ENCODE data around the gene CIDEB.
A peak's percentile ranks its signal among the peaks of the same experiment; 100 is the strongest.

Gene CIDEB

DNA sequence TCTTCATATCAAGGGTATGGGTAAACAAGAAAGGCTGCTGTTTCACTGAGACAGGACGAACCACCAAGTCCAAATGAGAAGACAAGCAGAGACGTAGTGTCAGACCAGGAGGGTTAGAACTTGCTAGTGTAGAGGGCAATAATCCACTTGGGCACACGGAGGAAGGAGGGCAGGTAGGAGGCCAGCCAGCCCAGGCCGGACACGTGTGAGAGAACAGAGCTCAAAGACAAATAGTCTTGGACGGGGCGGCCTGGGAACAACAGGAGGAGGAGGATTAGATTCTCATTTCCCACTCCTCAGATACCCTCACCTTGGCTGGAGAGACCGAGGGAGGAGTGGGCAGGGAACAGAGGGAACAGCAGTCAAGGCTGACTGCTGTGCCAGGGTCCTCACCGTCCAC, 17.0 kb downstream of the CIDEB start:
- DNase-seq (ENCODE audit: low spot score), result no peak

DNA sequence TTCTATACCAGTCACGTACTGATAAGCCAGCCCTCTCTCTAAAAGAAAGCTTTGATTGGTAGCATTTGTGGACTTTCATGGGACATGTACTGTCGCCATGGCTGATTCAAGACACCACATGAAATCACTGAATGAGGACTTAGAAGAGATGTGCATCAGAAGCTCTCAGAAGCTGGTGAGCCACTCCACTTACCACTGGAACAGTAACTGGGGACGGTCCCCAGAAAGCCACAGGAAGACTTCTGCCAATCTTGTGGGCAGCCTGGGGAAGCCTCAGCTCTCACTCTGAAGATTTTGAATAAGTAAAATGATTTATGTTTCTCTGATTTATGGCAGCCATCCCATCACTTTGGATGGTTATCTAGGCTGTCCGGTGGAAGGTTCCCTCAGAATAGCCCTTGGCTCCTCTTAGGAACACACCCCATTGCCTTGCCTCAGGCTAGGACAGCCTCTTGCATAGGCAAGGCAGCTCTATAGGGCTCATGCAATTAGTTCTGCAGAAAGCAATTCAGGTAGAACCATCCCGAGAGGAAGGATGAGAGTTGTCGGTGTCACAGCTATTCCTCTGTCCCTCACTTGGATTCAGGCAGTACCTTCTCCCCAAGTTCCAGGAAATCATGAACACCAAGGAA, 18.0 kb downstream of the CIDEB start:
- DNase-seq (ENCODE audit: low spot score), result no peak

DNA sequence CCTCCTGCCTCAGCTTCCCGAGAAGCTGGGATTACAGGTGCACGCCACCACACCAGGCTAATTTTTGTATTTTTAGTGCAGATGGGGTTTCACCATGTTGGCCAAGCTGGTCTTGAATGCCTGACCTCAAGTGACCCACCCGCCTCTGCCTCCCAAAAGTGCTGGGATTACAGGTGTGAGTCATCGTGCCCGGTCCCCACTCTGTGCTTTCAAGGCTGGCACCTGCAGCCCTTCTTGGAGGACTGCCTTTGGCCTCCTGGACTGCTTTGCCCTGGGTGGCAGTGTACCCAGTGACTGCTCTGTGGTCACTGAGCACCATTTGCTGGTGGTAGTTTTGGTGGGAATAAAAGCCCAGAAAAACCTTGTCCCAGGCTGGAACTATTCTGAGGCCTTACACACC, 20.8 kb downstream of the CIDEB start:
- no peak for DNase-seq (ENCODE audit: low spot score)

DNA sequence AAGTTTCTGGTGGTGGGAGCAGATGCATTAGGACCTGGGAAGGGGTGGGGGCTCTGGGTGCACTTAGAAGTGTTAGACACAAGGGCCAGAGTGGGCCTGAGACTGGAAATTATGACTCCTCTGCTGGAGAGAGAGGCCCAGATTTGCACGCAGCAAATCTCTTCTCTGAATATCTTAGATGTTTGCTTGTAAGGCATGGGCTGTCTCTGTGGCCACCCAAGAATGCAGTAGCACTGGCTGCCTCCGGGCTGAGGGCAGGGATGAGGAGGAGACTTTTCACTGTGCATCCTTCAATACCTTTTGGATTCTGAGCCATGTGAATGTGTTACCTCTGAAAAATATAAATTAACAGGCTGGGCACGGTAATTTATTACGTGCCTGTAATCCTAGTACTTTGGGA, 22.4 kb downstream of the CIDEB start:
- no peak for DNase-seq (ENCODE audit: low spot score)

DNA sequence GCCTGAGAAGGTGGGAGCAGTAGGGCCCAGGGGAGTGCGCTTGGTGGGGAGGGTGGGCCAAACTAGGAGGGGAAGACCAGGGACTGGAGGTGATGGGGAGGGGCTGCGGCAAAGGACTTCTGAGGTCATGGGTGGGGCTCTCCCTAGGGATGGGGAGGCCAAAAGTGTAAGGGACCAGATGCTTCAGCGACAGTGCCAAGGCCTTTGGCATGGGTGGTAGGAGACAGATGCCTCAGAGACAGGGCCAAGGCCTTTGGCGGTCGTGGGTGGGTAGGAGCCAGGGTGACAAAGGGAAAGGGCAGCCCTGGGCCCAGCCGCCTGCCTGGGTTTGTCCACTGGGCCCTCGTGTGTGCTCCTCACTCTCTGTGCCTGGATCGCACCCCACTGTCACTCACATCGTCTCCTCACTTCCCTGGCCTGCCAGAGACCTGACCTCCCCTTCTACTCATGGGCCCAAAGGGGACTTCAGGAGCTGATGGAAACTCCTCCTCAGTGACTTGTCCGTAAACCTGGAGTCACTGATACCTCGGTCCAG, 23.2 kb downstream of the CIDEB start:
- no peak for DNase-seq (ENCODE audit: low spot score)

DNA sequence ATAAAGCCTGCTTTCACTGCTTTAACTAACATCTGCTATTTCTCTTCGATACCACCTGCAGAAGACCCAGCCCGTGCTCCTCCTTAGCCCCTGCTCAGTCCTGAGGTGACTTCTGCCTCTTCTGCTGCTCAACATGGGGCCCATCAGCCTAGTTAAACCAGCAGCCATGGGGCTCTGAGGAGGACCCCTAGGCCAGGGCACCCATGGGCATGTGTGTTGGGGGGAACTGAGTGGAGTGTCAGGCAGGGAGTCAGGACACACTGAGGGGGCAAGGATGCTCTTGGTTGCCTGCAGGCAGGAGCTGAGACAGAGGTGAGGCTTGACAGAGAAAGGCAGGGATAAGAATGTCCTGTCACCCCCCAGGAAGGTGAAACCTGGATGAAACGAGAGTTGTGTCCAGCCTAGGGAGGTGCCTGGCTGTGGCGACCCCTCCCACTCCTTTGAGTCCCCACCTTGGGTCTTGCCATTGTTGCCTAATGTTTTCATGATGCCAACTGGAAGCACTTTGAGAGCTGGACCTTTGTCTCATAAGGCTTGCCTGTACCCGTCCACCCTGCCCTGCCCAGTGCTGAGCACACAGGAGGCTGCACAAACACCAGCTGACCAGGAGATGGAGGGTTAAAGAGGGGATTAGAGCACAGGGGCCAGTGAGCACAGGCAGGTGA, 23.8 kb downstream of the CIDEB start:
- no peak for DNase-seq (ENCODE audit: low spot score)

DNA sequence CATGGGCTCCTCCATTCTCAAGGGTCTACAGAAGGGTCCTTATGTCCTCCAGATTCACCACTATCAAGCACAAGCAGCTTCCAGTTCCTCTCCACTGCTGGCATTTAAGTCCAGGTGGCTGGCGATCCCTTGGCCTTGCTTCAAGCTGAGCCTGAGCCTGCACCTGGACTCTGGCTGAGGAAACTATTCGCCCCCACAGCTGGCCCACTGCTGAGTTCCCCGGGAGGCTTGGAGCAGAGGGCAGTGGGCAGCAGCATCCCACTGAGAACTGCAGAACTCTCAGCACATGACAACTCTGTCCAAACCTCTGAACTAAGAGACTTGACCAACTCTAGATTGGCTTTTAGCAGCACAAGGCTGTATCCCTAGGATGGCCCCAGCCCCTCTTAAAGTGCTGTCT, 25.0 kb downstream of the CIDEB start:
- DNase-seq (ENCODE audit: low spot score), result no peak

DNA sequence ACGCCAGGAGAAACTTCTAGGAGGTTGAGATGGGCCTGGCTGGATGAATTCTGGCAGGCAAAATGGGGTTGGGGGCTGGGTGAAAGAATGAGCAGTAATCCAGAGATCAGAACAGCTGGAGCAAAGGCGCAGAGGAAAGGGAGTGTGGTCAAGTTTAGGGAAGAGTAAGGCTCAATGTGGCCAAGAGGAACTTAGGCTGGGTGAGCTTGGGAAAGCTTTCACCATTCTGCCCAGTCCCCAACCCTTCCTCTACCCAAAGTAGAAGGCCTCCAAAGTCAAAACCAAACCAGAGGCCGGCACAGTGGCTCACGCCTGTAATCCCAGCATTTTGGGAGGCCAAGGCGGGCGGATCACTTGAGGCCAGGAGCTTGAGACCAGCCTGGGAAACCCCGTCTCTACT, 26.1 kb downstream of the CIDEB start:
- no peak for DNase-seq (ENCODE audit: low spot score)

DNA sequence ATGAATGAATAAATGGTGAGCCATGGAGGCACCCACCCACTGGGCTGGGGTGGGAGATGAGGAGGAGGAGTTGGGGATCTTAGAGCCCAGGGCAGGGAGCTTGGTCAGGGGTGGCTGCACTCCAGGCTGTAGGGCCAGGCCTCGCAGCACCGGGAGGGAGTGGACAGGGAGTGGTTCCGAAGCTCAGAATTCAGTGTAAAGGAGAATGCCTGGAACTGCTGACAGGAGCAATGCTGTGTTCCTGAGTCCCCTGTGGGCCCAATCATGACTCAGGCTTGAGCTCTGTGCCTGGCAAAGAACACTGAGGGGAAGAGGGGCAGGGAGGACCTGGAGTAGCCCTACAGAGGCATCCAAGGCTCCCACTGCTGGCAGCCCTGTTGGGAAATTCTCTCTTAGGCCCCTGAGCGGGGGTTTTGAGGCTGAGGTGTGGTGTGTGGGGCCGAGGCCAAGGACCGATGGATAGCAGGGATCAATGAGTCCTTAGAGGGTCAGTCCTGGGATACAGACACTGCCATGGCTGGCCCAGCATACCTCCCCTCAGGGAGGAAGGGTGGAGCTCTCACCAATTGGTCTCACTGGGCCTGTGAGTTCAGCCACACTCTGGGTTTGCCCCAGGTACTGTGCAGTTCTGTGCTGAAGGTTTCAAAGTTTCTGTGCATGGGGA, 26.8 kb downstream of the CIDEB start:
- no peak for DNase-seq (ENCODE audit: low spot score)

DNA sequence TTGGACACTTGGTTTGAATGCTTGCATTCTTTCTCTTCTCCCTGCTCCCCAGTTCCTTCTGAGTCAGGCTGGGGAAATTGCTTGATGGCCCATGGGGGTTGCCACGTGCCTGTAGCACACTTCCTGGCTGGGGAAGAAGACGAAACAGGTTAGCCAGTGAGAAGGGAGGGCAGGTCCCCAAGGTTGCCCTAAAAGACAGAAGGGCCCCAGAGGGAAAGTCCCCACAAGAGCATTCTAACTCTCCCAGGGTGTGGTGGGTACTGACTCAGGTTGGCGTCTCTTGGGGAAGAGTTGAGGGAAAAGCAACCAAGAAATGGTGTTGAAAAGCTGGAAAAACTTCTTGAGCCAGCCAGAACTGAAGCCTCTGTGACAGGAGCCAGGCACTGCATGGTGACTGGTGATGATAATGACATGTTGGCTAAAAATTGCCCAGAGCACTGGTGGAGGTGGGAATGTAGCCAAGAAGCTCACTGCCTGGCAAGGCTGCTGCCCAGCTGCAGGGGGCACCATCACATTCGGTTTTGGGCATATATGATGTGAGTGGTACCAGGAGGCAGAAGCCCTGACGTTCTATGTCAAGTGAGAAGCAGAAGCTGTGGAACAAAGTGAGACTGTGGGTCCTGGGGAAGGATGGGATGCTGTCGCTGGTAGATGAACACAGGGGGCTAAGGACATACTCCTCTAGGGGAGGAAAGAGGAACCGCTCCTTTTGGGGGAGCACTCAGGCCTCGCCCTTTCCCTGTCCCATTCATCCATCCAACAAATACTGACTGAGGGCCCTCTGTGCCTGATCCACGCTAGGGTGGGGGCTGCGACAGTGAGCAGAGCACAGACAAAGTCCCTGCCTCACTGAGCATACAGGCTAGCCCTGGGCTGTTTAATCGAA, 28.2 kb downstream of the CIDEB start:
- no peak for DNase-seq (ENCODE audit: low spot score)

DNA sequence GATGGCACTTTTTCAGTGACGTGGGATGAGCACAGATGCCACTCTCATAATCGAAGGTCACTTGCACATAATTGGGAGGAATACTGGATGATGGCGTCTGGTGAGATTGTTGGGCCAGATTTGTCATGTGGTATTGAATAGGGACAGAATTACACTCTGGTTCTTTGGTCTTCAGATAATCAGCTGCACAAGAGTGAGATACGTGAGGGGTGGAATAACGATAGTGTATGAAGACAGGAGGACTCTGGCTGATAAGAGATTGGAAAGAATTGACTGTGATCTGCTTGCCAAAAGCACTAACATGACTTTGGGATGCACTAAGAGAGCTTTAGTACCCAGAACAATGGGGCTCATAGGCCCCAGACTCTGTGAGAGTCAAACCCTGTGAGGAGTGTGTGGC, 29.4 kb downstream of the CIDEB start:
- no peak for DNase-seq (ENCODE audit: low spot score)

DNA sequence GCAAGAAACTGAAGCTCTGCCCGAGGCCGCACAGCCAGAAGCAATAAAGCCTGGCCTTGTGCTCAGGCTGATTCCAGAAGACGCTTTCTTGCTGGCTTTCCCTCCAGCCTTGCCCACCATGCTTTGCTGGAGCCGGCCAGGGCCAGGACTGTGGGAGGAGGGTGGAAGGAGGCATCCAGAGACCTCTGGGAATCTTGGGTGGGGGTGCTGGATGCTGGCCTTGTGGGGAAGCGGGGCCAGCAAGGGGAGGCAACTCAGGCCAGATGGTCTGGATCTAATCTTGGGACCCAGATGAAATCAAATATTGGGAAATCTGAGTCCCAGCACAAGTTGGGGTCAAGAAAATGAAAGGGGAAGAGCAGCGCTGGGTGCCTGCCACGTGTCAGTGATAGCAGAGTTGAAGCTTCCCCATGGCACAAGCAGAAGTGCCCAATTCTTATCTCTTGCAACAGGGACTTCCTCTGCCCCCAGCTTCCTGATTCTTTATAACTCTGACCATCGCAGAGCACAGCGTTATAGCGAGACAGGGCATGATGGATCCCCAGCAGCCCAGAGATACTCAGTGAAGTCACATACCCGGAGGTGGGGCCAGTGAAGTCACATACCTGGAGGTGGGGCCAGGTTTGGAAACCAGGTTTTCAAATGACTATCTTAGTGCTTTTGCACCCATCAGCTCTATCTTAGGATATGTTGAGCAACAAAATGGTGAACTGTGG, 30.0 kb downstream of the CIDEB start:
- DNase-seq (ENCODE audit: low spot score), result no peak

DNA sequence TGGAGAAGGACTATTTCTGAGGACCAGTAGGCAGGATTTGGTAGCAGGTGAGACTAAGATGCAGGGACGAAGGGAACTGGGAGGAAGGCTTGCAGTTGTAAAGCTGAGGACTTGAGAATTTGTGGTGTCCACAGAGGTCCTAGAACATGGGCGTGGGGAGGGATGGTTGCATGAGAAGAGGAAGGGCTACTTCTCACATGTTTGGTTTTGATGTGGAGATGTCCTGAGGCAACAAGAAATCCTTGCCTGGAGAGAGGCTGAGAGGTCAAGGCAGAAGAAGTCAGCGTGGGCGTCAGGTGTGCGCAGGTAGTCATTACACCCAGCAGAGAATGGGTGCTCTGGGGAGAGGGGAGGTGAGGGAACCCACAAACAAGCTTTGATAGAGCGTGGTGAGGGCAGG, 30.7 kb downstream of the CIDEB start:
- DNase-seq (ENCODE audit: low spot score), result no peak

DNA sequence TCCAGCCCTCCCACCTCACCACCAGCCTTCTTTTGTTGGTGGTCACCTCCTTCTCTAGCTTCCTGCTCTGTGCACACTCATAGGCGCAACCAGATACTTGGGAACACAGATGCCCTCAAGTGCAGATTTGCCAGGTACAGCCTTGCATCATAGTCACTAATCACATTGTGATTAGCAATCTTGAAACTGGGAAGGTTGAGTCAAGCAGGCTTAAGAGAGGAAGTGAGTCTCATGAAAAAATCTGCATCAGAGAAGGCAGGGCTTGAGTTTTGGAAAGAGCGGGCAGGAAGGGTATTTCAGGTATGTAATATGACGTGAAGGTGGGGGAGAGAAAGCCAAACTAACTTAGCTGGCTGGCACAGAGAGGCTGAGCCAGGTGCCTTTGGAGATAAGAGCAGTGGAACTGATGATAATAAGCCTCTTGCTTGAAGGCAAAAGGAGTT, 33.7 kb downstream of the CIDEB start:
- no peak for DNase-seq (ENCODE audit: low spot score)

DNA sequence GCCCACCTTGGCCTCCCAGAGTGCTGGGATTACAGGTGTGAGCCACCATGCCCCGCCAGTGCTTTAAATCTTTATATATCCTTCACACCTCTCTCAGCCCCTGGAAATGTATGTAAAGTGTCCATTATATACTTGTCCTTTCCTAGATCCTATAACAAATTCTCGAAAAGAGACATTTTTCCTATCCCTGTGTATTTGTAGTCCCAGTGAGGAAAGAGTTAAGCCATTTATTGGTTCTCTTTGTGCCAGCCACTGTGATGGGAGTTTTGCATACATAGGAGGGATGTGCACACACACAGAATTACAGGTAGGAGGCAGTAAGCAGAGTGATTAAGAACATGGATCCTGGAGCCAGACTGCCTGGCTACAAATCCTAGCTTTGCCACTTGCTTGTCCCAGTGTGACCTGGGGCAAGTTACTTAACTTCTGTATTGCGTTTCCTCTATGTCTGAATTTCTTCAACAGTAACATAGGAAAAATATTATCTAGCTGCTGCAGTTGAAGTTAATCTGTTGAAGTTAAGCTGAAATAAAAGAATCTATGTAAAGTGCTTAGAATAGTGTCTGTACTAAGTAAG, 34.3 kb downstream of the CIDEB start:
- DNase-seq (ENCODE audit: low spot score), result no peak

DNA sequence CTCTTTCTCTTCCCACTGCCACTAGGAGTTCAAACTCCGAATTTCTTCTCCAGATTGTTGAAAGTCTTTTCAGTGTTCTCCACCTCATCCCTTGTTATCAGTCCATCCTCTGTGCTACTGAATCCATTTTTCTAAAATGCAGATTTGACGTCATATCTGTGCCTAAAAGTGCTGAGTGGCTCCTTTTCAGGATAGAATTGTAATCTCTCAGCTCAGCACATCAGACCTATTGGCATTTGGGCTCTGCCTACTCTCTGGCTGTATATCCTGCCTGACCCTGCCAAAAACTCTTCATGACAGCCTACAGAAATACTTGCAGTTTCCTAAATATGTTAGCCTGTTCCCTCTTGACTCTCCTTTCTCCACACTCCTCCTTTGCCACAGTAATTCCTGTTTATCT, 35.3 kb downstream of the CIDEB start:
- no peak for DNase-seq (ENCODE audit: low spot score)

DNA sequence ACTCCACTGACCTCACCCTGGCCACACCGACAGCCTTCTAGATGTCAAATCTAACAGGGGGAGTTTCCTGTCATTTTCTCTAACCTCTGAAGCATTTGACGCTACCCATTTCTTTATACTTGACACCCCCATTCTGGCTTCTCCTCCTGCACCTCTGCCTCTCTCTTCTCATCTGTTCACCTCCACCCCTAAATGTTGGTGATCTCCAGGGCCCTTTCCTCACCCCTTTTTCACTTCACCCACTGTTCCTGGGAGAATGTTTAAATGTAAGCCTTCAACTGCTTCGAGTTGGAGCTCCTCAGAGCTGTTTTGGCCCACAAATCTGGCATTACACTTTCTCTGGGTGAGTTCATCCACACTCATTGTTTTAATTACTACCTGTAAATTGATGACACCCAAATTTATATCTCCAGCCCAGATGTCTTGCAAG, 35.9 kb downstream of the CIDEB start:
- DNase-seq (ENCODE audit: low spot score), result no peak

DNA sequence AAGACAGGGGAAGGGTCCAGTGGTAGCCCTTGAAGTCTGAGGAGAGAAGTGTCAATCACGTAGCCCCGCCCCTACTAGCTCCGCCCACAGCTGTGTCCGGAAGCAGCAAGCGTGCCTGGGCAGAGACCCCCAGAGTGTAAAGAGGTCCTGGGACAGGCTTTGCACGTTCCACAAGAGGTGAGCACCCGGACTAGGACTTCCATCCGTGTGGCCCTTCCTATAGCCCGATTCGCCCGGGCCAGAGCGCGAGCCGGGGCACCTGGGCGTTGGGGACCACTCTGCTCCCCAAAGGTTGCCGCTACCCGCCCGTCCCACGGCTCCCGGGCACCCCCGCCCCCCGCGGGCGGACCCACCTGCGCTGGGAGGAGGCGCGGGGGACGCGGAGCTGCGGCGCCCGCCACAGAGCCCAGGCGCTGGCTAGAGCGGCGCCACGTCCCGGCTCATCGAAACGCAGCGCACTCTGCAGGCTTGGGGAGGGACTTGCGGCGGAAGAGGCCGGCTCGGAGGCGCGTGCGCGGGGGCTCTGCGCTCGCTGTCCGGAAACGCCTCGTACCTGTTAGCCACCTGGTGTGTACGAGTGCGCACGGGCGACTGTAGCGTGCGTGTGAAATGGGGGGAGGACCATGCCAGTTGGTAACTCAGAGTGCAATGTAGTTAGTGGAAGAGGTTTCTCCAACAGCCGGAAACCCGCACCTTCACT, 36.5 kb downstream of the CIDEB start, which contains the start of gene RABGGTA:
RABGGTA (minus strand) TSS at position 464 of the 700 bp plus-strand sequence. CDS start 482 bp downstream, outside the sequence.
- DNase-seq (ENCODE audit: low spot score), result peak; percentile 99

DNA sequence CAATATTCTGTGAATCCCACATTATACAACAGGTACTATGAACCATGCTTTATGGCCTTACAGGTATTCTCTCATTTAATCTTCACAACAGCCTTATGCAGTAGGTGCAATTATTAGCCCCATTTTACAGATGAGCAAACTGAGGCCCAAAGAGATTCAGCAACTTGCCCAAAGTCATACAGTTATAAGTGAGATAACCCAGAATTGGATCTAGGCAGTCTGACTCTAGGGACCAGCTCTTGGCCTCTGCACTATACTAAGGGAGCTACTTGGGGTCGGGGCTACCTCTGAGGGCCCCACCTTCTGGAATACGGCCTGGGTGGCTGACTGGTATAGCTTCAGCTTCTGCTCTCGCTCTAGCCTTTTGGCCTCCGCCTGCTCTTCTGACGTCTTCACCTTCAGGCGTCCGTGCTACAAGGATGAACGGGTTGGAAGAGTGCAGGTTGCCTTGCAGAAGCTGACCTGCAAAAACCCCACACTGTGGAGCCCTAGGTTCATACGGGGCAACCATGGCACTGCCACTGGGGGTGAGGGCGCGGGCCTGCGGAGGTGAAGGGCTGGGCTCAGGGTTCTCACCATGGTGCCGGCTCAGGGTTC, 37.1 kb downstream of the CIDEB start:
- no peak for DNase-seq (ENCODE audit: low spot score)

Data from iPS-NIHi11 (cell line).